Liver (tissue), 9 donors: ENCODE data around the gene CDC42EP3. TPM values are rescaled to one million over a fixed set of nuclear protein-coding genes. Genes with fewer than 3 reads are reported as not detected.
A peak's percentile ranks its signal among the peaks of the same experiment; 100 is the strongest.

Source experiments
- DNase-seq: peaks from one replicate; pipeline ENCODE4 v3.0.0-alpha.2; 2017; ENCODE audit warnings: low spot score
- H3K27ac ChIP-seq, 2 donors: one replicate each; pipeline ENCODE4 v1.7.0; 2013; ENCODE audit warnings: inconsistent platforms in 2 of 2, low read length in 2 of 2, control low read depth in 1 of 2, low read depth in 1 of 2, mild to moderate bottlenecking in 1 of 2
- H3K27me3 ChIP-seq, 4 donors: one replicate each; pipeline versions ENCODE4 v1.6.1 to v1.7.0; 2013; ENCODE audit warnings: low read length in 3 of 4, inconsistent platforms in 1 of 4, mild to moderate bottlenecking in 1 of 4, moderate library complexity in 1 of 4; ENCODE audit not compliant: control insufficient read depth in 4 of 4, insufficient read depth in 4 of 4
- H3K36me3 ChIP-seq, 4 donors: one replicate each; pipeline versions ENCODE4 v1.6.1 to v1.7.0; 2013; ENCODE audit warnings: low read length in 3 of 4, mild to moderate bottlenecking in 3 of 4, low read depth in 1 of 4, moderate library complexity in 1 of 4; ENCODE audit not compliant: control insufficient read depth in 4 of 4, insufficient read depth in 3 of 4
- H3K4me1 ChIP-seq, 4 donors: one replicate each; pipeline versions ENCODE4 v1.6.1 to v1.7.0; 2013; ENCODE audit warnings: low read length in 3 of 4, mild to moderate bottlenecking in 3 of 4, moderate library complexity in 1 of 4; ENCODE audit not compliant: control insufficient read depth in 4 of 4, insufficient read depth in 4 of 4
- H3K4me3 ChIP-seq, 3 donors: one replicate each; pipeline versions ENCODE4 v1.6.1 to v1.7.0; 2013; ENCODE audit warnings: low read length in 3 of 3, control low read depth in 1 of 3, low read depth in 1 of 3, mild to moderate bottlenecking in 1 of 3
- H3K9ac ChIP-seq, 2 donors: one replicate each; pipeline ENCODE4 v1.7.0; 2013; ENCODE audit warnings: low read length in 2 of 2, mild to moderate bottlenecking in 2 of 2, moderate library complexity in 2 of 2, control low read depth in 1 of 2, low read depth in 1 of 2
- H3K9me3 ChIP-seq, 4 donors: one replicate each; pipeline versions ENCODE4 v1.6.1 to v1.7.0; 2013; ENCODE audit warnings: low read length in 3 of 4; ENCODE audit not compliant: control insufficient read depth in 4 of 4
- ATF3 ChIP-seq: IDR thresholded peaks from 2 replicates; pipeline ENCODE4 v1.6.1; 2016; ENCODE audit warnings: antibody characterized with exemption
- CTCF ChIP-seq: fragments of 150-350 bp; IDR thresholded peaks from 2 replicates; pipeline ENCODE4 v1.5.1; 2017; ENCODE audit warnings: improper control_type of control experiment, low read depth, low read length; ENCODE audit not compliant: missing input control
- EGR1 ChIP-seq, 2 donors: IDR thresholded peaks; 2 replicates each; pipeline ENCODE4 v1.6.1; 2016 to 2018; ENCODE audit warnings: antibody characterized with exemption in 2 of 2, low read depth in 2 of 2
- FOXA1 ChIP-seq: IDR thresholded peaks from 2 replicates; pipeline ENCODE4 v1.6.1; 2016; ENCODE audit warnings: antibody characterized with exemption
- FOXA2 ChIP-seq: IDR thresholded peaks from 2 replicates; pipeline ENCODE4 v1.6.1; 2016; ENCODE audit warnings: antibody characterized with exemption
- GABPA ChIP-seq, 2 donors: IDR thresholded peaks in 1 of 2; conservative IDR thresholded peaks in 1 of 2; 2 replicates each; pipeline ENCODE4 v1.6.1; 2016; ENCODE audit warnings: antibody characterized with exemption in 2 of 2, mild to moderate bottlenecking in 1 of 2, moderate library complexity in 1 of 2
- HNF4A ChIP-seq, 2 donors: conservative IDR thresholded peaks; 2 replicates each; pipeline ENCODE4 v1.6.1; 2016; ENCODE audit warnings: antibody characterized with exemption in 2 of 2, mild to moderate bottlenecking in 2 of 2
- JUND ChIP-seq, 2 donors: IDR thresholded peaks; 2 replicates each; pipeline ENCODE4 v1.6.1; 2016; ENCODE audit warnings: antibody characterized with exemption in 2 of 2
- MAX ChIP-seq: IDR thresholded peaks from 2 replicates; pipeline ENCODE4 v1.6.1; 2016; ENCODE audit warnings: antibody characterized with exemption
- NR2F2 ChIP-seq: IDR thresholded peaks from 2 replicates; pipeline ENCODE4 v1.6.1; 2016; ENCODE audit warnings: antibody characterized with exemption
- RAD21 ChIP-seq, 2 donors: IDR thresholded peaks; 2 replicates each; pipeline ENCODE4 v1.6.1; 2016; ENCODE audit warnings: antibody characterized with exemption in 2 of 2, mild to moderate bottlenecking in 2 of 2
- REST ChIP-seq: IDR thresholded peaks from 2 replicates; pipeline ENCODE4 v1.6.1; 2016; ENCODE audit warnings: antibody characterized with exemption, mild to moderate bottlenecking
- RXRA ChIP-seq, 2 donors: IDR thresholded peaks; 2 replicates each; pipeline ENCODE4 v1.6.1; 2017 to 2018; ENCODE audit warnings: antibody characterized with exemption in 2 of 2, mild to moderate bottlenecking in 1 of 2
- SP1 ChIP-seq: IDR thresholded peaks from 2 replicates; pipeline ENCODE4 v1.6.1; 2018; ENCODE audit warnings: antibody characterized with exemption, mild to moderate bottlenecking
- TAF1 ChIP-seq: conservative IDR thresholded peaks from 2 replicates; pipeline ENCODE4 v1.6.1; 2016; ENCODE audit warnings: antibody characterized with exemption, mild to moderate bottlenecking
- YY1 ChIP-seq: IDR thresholded peaks from 2 replicates; pipeline ENCODE4 v1.6.1; 2016; ENCODE audit warnings: antibody characterized with exemption, mild to moderate bottlenecking
- WGBS: extraction: QIAGEN DNeasy Blood & Tissue Kit; methylation state at CpG from one replicate; pipeline ENCODE4 v1.1.7; 2013; 5-methylcytosine and 5-hydroxymethylcytosine counted together
- polyA plus RNA-seq, 2 donors: library from polyadenylated mRNA; stranded (reverse) in 1 of 2; unstranded in 1 of 2; fragments of 200-250 nt in 1 of 2; fragments of >200 nt in 1 of 2; fragmentation: Nextera tagmentation in 1 of 2; extraction: Ambion mirVana in 1 of 2; gene quantifications; one replicate each; pipeline versions ENCODE4 v1.2.1 to v1.2.3, GENCODE V29; 2013 to 2015
- total RNA-seq, 2 donors: library from RNA; depleted of rRNA; stranded (reverse); fragments of >200 nt; gene quantifications; one replicate each; pipeline ENCODE4 v1.2.3, GENCODE V29; 2014
- donor health status: healthy.
- donor health status: healthy.
- donor health status: healthy.
- donor health status: healthy.
- donor health status: healthy.

The CDC42EP3 gene
- 1 to 10 TPM; 2.5 to 3.8 TPM for total RNA-seq
- polyA plus RNA-seq: 1 to 10 TPM; 2.7 to 4.1 TPM

GRCh38 chr2:37671009-37671815, at the start of gene CDC42EP3:
TSS of gene CDC42EP3 (minus strand) at chr2:37671642. CDS start at chr2:37646587, 25,055 bp downstream.
- Histone ChIP-seq H3K9ac (peak within 1 kb of the TSS; percentile 56 to 65), H3K4me3 (peak within 1 kb of the TSS; percentile 84 to 93 (median 88)), H3K27me3 (no peaks in the 10 kb centered on the region), H3K27ac (peak within 1 kb of the TSS; percentile 67 to 76), H3K9me3 (no peaks in the 10 kb centered on the region), H3K4me1 (peaks cover 0 to 16% (median 11%) of the 10 kb centered on the region in 4 donors), H3K36me3 (no peaks in the 10 kb centered on the region)
- TF ChIP-seq FOXA1 (no peak), ATF3 (no peak), JUND (IDR thresholded peaks at IDR 0.05) (no peak), GABPA (IDR thresholded peaks at IDR 0.05 in 1 of 2, conservative IDR thresholded peaks at IDR 0.05 in 1 of 2) (no peak), NR2F2 (no peak), TAF1 (no peak), REST (no peak), CTCF (no peak)
- 1% methylated on average over 90 of the region's 90 CpGs for WGBS
- peak; percentile 65 for DNase-seq

GRCh38 chr2:37721201-37721560, 49.7 kb upstream of the CDC42EP3 start:
- no peak overlapping the region for H3K9ac ChIP-seq
- no peak overlapping the region for H3K4me3 ChIP-seq
- no peaks in the 10 kb centered on the region for H3K4me1 ChIP-seq
- no peaks in the 10 kb centered on the region for H3K36me3 ChIP-seq
- H3K9me3 ChIP-seq: peaks cover 0 to 2% (median 0%) of the 10 kb centered on the region in 4 donors
- no peak for DNase-seq
- H3K27me3 ChIP-seq: no peaks in the 10 kb centered on the region
- H3K27ac ChIP-seq: no peak overlapping the region
- WGBS: 95% methylated on average over 2 of the region's 2 CpGs
- TF ChIP-seq CTCF: no peak
- TF ChIP-seq JUND (IDR thresholded peaks at IDR 0.05): no peak
- TF ChIP-seq EGR1 (IDR thresholded peaks at IDR 0.05; ENCODE audit: low read depth in 2 of 2): no peak
- TF ChIP-seq SP1: no peak
- no peak for TF ChIP-seq REST
- TF ChIP-seq FOXA2: no peak
- TF ChIP-seq YY1: no peak
- TF ChIP-seq ATF3: no peak
- no peak for TF ChIP-seq RAD21 (IDR thresholded peaks at IDR 0.05)
- TF ChIP-seq TAF1: no peak
- no peak for TF ChIP-seq HNF4A (conservative IDR thresholded peaks at IDR 0.05)
- no peak for TF ChIP-seq NR2F2
- no peak for TF ChIP-seq GABPA (IDR thresholded peaks at IDR 0.05 in 1 of 2, conservative IDR thresholded peaks at IDR 0.05 in 1 of 2)
- no peak for TF ChIP-seq FOXA1
- TF ChIP-seq MAX: no peak
- no peak for TF ChIP-seq RXRA (IDR thresholded peaks at IDR 0.05)
